Hepatocyte (in vitro differentiated cells): ENCODE measurements around the gene GALNT15.

Source experiments
- CTCF ChIP-seq: fragments of 200-600 bp; sonication (generic); IDR thresholded peaks from 2 replicates; pipeline ENCODE4 v1.5.1; 2016; ENCODE audit warnings: antibody characterized with exemption, mild to moderate bottlenecking; ENCODE audit not compliant: poor library complexity
- EZH2 ChIP-seq: fragments of 200-600 bp; sonication (generic); IDR thresholded peaks from 2 replicates; pipeline ENCODE4 v1.6.1; 2016; ENCODE audit warnings: antibody characterized with exemption, mild to moderate bottlenecking, borderline replicate concordance
- EZH2phosphoT487 ChIP-seq: fragments of 200-600 bp; sonication (generic); IDR thresholded peaks from one replicate; pipeline ENCODE4 v1.6.1; 2018; ENCODE audit warnings: antibody characterized with exemption, mild to moderate bottlenecking, low read depth, moderate library complexity; ENCODE audit not compliant: unreplicated experiment, severe bottlenecking

GRCh38 chr3:16239780-16240179 is 65.3 kb downstream of the GALNT15 start:
- TF ChIP-seq CTCF = no peak
- TF ChIP-seq EZH2phosphoT487 = no peak
- no peak for TF ChIP-seq EZH2
